WTC11 (cell line): Measurements from ENCODE around the gene PTPRN2. TPM values are rescaled to one million over a fixed set of nuclear protein-coding genes. Genes with fewer than 3 reads are reported as not detected.

Experiments
- ATAC-seq: fragments of 200-7000 bp; cut with Tn5 transposase; 2 replicates; pipeline ENCODE4 v1.10.0; 2021; ENCODE audit warnings: mild to moderate bottlenecking, moderate library complexity
- CTCF ChIA-PET: fragments of 300-600 bp; sonication (Branson Sonifier 250); formaldehyde crosslinking; loops from one replicate; lab custom pipeline; 2021; ENCODE audit warnings: antibody characterized with exemption; lab: Charles Lee
- POLR2A ChIA-PET: fragments of 350-600 bp; sonication (Branson Sonifier 250); formaldehyde crosslinking; loops from one replicate; lab custom pipeline; 2021; ENCODE audit warnings: antibody characterized with exemption; lab: Charles Lee
- DNase-seq: peaks from one replicate; pipeline ENCODE4 v3.0.0; 2021; ENCODE audit warnings: low spot score
- H3K27ac Mint-ChIP-seq: 2 replicates; pipeline ENCODE4 v1.8.0; 2021; ENCODE audit warnings: mixed read lengths
- H3K27me3 Mint-ChIP-seq: 2 replicates; pipeline ENCODE4 v1.8.0; 2021; ENCODE audit warnings: low read depth, mild to moderate bottlenecking, moderate library complexity, mixed read lengths
- H3K36me3 Mint-ChIP-seq: 2 replicates; pipeline ENCODE4 v1.8.0; 2021; ENCODE audit warnings: mixed read lengths
- H3K4me1 Mint-ChIP-seq: 2 replicates; pipeline ENCODE4 v1.8.0; 2022; ENCODE audit warnings: mixed read lengths
- H3K4me3 Mint-ChIP-seq: 2 replicates; pipeline ENCODE4 v1.8.0; 2021; ENCODE audit warnings: mild to moderate bottlenecking, moderate library complexity, mixed read lengths
- H3K9me3 Mint-ChIP-seq: 2 replicates; pipeline ENCODE4 v1.8.0; 2021; ENCODE audit warnings: mixed read lengths
- CREB1 ChIP-seq: sonication (generic); formaldehyde crosslinking; IDR thresholded peaks from 2 replicates; pipeline ENCODE4 v1.8.0; 2023; ENCODE audit warnings: mild to moderate bottlenecking, missing genetic modification reagents
- CREM ChIP-seq: sonication (generic); formaldehyde crosslinking; IDR thresholded peaks from 2 replicates; pipeline ENCODE4 v1.8.1; 2022; ENCODE audit warnings: mild to moderate bottlenecking, missing genetic modification reagents, moderate library complexity
- ESRRA ChIP-seq: sonication (generic); formaldehyde crosslinking; IDR thresholded peaks from 2 replicates; pipeline ENCODE4 v1.8.1; 2022; ENCODE audit warnings: mild to moderate bottlenecking, missing genetic modification reagents, borderline replicate concordance
- FOXK1 ChIP-seq: sonication (generic); formaldehyde crosslinking; IDR thresholded peaks from 2 replicates; pipeline ENCODE4 v1.8.0; 2022; ENCODE audit warnings: mild to moderate bottlenecking, moderate library complexity, missing genetic modification reagents
- JAZF1 ChIP-seq: fragments of 250-450 bp; sonication (Bioruptor Pico); IDR thresholded peaks from 2 replicates; pipeline ENCODE4 v1.9.0; 2021; ENCODE audit warnings: moderate library complexity, mild to moderate bottlenecking, inconsistent platforms
- JUN ChIP-seq: sonication (generic); formaldehyde crosslinking; IDR thresholded peaks from 2 replicates; pipeline ENCODE4 v1.8.0; 2023; ENCODE audit warnings: mild to moderate bottlenecking, missing genetic modification reagents
- MYBL2 ChIP-seq: sonication (generic); formaldehyde crosslinking; IDR thresholded peaks from 2 replicates; pipeline ENCODE4 v1.8.1; 2023; ENCODE audit warnings: mild to moderate bottlenecking, moderate library complexity, missing genetic modification reagents
- NFATC4 ChIP-seq: fragments of 250-450 bp; sonication (Bioruptor Pico); IDR thresholded peaks from 2 replicates; pipeline ENCODE4 v1.9.0; 2021; ENCODE audit warnings: mild to moderate bottlenecking
- NFE2L1 ChIP-seq: sonication (generic); formaldehyde crosslinking; IDR thresholded peaks from 2 replicates; pipeline ENCODE4 v1.8.1; 2023; ENCODE audit warnings: missing genetic modification reagents
- PRRX2 ChIP-seq: fragments of 250-450 bp; sonication (Bioruptor Pico); IDR thresholded peaks from 2 replicates; pipeline ENCODE4 v1.8.0; 2021; ENCODE audit warnings: mild to moderate bottlenecking
- RORB ChIP-seq: fragments of 250-450 bp; sonication (Bioruptor Pico); IDR thresholded peaks from 2 replicates; pipeline ENCODE4 v1.9.0; 2021; ENCODE audit warnings: mild to moderate bottlenecking
- TCF7 ChIP-seq: sonication (generic); formaldehyde crosslinking; IDR thresholded peaks from 2 replicates; pipeline ENCODE4 v1.8.0; 2022; ENCODE audit warnings: mild to moderate bottlenecking, low read depth, missing genetic modification reagents, moderate library complexity
- TEAD1 ChIP-seq: sonication (generic); formaldehyde crosslinking; IDR thresholded peaks from 2 replicates; pipeline ENCODE4 v1.8.0; 2022; ENCODE audit warnings: mild to moderate bottlenecking, missing genetic modification reagents
- TEAD4 ChIP-seq: sonication (generic); formaldehyde crosslinking; IDR thresholded peaks from 2 replicates; pipeline ENCODE4 v1.8.0; 2022; ENCODE audit warnings: mild to moderate bottlenecking, missing genetic modification reagents
- TP53 ChIP-seq: sonication (generic); formaldehyde crosslinking; IDR thresholded peaks from 2 replicates; pipeline ENCODE4 v1.8.1; 2023; ENCODE audit warnings: mild to moderate bottlenecking, missing genetic modification reagents
- ZBTB21 ChIP-seq: sonication (generic); formaldehyde crosslinking; IDR thresholded peaks from 2 replicates; pipeline ENCODE4 v1.8.1; 2023; ENCODE audit warnings: mild to moderate bottlenecking, missing genetic modification reagents, borderline replicate concordance
- ZNF232 ChIP-seq: sonication (generic); formaldehyde crosslinking; IDR thresholded peaks from 2 replicates; pipeline ENCODE4 v1.8.0; 2022; ENCODE audit warnings: mild to moderate bottlenecking, missing genetic modification reagents
- ZNF263 ChIP-seq: sonication (generic); formaldehyde crosslinking; IDR thresholded peaks from 2 replicates; pipeline ENCODE4 v1.8.1; 2022; ENCODE audit warnings: low read depth, mild to moderate bottlenecking, moderate library complexity, missing genetic modification reagents
- ZNF396 ChIP-seq: fragments of 250-450 bp; sonication (Bioruptor Pico); IDR thresholded peaks from 2 replicates; pipeline ENCODE4 v1.8.0; 2021; ENCODE audit warnings: mild to moderate bottlenecking, moderate library complexity, borderline replicate concordance
- ZNF423 ChIP-seq: fragments of 250-450 bp; sonication (Bioruptor Pico); IDR thresholded peaks from 2 replicates; pipeline ENCODE4 v2.1.2; 2022; ENCODE audit warnings: mild to moderate bottlenecking, moderate library complexity
- ZNF671 ChIP-seq: fragments of 250-450 bp; sonication (Bioruptor Pico); IDR thresholded peaks from 2 replicates; pipeline ENCODE4 v1.8.0; 2021; ENCODE audit warnings: mild to moderate bottlenecking
- total RNA-seq: library from RNA; stranded (reverse); gene quantifications from 3 replicates; pipeline ENCODE4 v1.2.3, GENCODE V29; 2021
- TF ChIP-seq, protein P1 (sequence below): fragments of 200-600 bp; IDR thresholded peaks from 2 replicates; pipeline ENCODE4 v1.8.0; 2022; ENCODE audit warnings: antibody characterized with exemption
- TF ChIP-seq, protein P2 (sequence below): sonication (generic); formaldehyde crosslinking; IDR thresholded peaks from 2 replicates; pipeline ENCODE4 v1.8.1; 2022; ENCODE audit warnings: mild to moderate bottlenecking, missing genetic modification reagents, moderate library complexity, borderline replicate concordance
- TF ChIP-seq, protein P3 (sequence below): sonication (generic); formaldehyde crosslinking; IDR thresholded peaks from 2 replicates; pipeline ENCODE4 v1.8.0; 2023; ENCODE audit warnings: mild to moderate bottlenecking, missing genetic modification reagents
- TF ChIP-seq, protein P4 (sequence below): sonication (generic); formaldehyde crosslinking; IDR thresholded peaks from 2 replicates; pipeline ENCODE4 v1.8.0; 2022; ENCODE audit warnings: mild to moderate bottlenecking, missing genetic modification reagents

PTPRN2 gene
- total RNA-seq, 1 experiment from 2014 or later = 4.7 TPM

DNA sequence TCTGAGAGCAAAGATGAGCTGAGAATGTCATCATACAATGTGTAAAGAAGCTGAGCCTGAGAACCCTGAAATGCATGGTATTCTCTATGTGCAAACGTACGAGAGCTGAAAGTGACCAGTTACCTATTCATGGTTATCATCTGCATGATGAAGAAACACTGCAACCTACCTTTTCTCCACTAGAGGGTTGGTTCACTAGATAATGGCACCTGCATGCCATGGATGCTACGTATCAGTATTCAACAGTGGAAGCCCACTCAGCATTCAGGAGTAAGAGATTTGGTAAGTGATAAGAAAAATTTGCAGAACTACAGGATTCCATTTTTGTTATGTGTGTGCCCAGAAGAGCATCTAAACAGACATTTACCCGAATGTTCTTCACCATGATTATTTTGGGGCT, 145.4 kb downstream of the PTPRN2 start:
- Mint-ChIP-seq H3K27ac (peak overlapping the region; percentile 23), H3K36me3 (peaks cover 12% of the 10 kb centered on the region), H3K4me1 (peaks cover 30% of the 10 kb centered on the region), H3K27me3 (no peaks in the 10 kb centered on the region), H3K4me3 (no peak overlapping the region), H3K9me3 (peaks cover 24% of the 10 kb centered on the region)
- no peak for ATAC-seq
- ChIA-PET CTCF (interaction anchor here (0.5 to 1.0 kb wide), 3 partner anchors 10 to 28 kb away, joined by 3 to 4 read pairs (median 4); no protein-coding TSS in a partner anchor), POLR2A (no interaction called here)
- TF ChIP-seq, protein P1, sequence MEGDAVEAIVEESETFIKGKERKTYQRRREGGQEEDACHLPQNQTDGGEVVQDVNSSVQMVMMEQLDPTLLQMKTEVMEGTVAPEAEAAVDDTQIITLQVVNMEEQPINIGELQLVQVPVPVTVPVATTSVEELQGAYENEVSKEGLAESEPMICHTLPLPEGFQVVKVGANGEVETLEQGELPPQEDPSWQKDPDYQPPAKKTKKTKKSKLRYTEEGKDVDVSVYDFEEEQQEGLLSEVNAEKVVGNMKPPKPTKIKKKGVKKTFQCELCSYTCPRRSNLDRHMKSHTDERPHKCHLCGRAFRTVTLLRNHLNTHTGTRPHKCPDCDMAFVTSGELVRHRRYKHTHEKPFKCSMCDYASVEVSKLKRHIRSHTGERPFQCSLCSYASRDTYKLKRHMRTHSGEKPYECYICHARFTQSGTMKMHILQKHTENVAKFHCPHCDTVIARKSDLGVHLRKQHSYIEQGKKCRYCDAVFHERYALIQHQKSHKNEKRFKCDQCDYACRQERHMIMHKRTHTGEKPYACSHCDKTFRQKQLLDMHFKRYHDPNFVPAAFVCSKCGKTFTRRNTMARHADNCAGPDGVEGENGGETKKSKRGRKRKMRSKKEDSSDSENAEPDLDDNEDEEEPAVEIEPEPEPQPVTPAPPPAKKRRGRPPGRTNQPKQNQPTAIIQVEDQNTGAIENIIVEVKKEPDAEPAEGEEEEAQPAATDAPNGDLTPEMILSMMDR = peak; percentile 43; the same call in 1 of the 2 replicates
- no peak for TF ChIP-seq ZBTB21 (CRISPR knock-in tag)
- no peak for DNase-seq

DNA sequence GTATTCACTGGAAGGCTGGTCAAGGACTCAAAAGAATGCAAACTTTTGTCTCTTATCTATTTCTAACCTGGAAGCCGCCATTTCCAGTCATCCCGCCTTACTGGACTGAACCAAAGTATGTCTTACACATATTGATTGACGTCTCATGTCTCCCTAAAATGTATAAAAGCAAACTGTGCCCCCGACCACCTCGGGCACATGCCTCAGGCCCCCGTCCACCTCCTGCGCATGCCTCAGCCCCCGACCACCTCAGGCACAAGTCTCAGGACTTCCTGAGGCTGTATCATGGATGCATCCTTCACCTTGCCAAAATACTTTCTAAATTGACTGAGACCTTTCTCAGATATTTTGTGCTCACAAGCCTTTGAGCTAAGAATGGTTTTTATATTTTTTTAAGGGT, 148.6 kb downstream of the PTPRN2 start:
- Mint-ChIP-seq H3K36me3 (peaks cover 16% of the 10 kb centered on the region), H3K4me1 (peaks cover 30% of the 10 kb centered on the region), H3K27ac (peak overlapping the region; percentile 66; the same call in 1 of the 2 replicates), H3K27me3 (no peaks in the 10 kb centered on the region; the same call in 1 of the 2 replicates), H3K9me3 (peaks cover 39% of the 10 kb centered on the region), H3K4me3 (no peak overlapping the region)
- ChIA-PET POLR2A (no interaction called here), CTCF (no interaction called here)
- no peak for ATAC-seq
- no peak for DNase-seq
- no peak for TF ChIP-seq ZNF232 (CRISPR knock-in tag)
- no peak for TF ChIP-seq TP53 (CRISPR knock-in tag)
- TF ChIP-seq, protein P2, sequence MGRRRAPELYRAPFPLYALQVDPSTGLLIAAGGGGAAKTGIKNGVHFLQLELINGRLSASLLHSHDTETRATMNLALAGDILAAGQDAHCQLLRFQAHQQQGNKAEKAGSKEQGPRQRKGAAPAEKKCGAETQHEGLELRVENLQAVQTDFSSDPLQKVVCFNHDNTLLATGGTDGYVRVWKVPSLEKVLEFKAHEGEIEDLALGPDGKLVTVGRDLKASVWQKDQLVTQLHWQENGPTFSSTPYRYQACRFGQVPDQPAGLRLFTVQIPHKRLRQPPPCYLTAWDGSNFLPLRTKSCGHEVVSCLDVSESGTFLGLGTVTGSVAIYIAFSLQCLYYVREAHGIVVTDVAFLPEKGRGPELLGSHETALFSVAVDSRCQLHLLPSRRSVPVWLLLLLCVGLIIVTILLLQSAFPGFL (CRISPR knock-in tag) = no peak
- TF ChIP-seq FOXK1 (CRISPR knock-in tag) = no peak
- TF ChIP-seq ZNF671 (CRISPR knock-in tag) = no peak
- TF ChIP-seq TEAD4 = no peak
- TF ChIP-seq NFATC4 (CRISPR knock-in tag) = no peak
- no peak for TF ChIP-seq ZNF423 (CRISPR knock-in tag)
- TF ChIP-seq JAZF1 = no peak
- no peak for TF ChIP-seq ZNF263
- no peak for TF ChIP-seq JUN
- TF ChIP-seq CREB1 (CRISPR knock-in tag) = no peak
- no peak for TF ChIP-seq ESRRA (CRISPR knock-in tag)
- TF ChIP-seq CREM (CRISPR knock-in tag) = no peak
- TF ChIP-seq ZNF396 (CRISPR knock-in tag) = no peak
- no peak for TF ChIP-seq MYBL2 (CRISPR knock-in tag)
- TF ChIP-seq NFE2L1 (CRISPR knock-in tag) = no peak
- TF ChIP-seq, all 79 proteins: peak for 0

DNA sequence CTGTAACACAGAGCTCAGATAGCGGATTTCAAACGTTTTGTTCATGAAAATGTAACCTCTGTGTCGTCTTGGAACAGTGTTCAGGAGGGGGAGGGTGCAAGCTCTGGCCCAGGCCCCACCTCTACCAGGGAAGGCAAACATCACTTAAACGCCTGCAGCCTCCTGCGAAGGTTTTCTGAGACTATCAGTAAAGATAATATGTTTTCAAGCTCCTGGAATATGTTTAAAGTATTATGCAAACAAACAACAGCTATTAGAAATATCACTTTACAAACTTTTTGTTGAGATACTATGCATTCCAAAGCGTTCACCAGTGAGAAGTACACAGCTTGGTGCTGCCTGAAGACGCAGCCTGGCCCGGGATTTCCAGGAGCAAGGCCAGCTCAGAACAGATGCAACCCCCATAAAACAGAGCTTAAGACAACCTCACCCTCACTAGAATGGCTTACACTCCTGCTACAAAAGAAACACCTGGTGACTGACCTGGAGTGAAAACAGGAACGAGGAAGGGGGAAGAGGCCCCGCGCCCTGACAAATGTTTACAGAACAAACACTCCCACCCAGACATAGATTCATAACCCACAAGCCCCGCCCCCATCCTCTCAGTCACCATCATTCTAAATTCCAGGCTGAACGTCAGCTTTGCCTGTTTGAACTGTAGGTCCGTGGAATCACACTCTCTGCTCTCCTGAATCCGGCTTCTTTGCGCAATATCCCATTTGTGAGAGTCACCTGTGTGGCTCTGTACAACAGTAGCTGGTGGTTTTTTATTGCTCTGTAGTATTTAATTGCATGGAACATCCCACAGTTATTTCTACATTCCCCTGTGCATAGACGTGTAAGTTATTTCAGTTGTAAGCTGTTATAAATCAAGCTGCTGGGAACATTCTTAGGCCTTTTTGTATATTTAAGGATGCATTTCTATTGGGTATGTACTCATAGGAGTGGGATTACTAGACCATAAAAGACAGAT, 155.0 kb downstream of the PTPRN2 start:
- CTCF ChIA-PET = interaction anchor here (1.2 kb wide), 2 partner anchors 10 to 36 kb away, joined by 3 to 4 read pairs; no protein-coding TSS in a partner anchor
- peaks cover 13% of the 10 kb centered on the region for H3K4me1 Mint-ChIP-seq
- POLR2A ChIA-PET = no interaction called here
- H3K36me3 Mint-ChIP-seq = peaks cover 4% of the 10 kb centered on the region; the same call in 1 of the 2 replicates
- H3K27me3 Mint-ChIP-seq = no peaks in the 10 kb centered on the region; the same call in 1 of the 2 replicates
- DNase-seq (no peak), ATAC-seq (no peak; the same call in 1 of the 2 replicates)
- H3K9me3 Mint-ChIP-seq = peaks cover 28% of the 10 kb centered on the region
- no peak overlapping the region for H3K27ac Mint-ChIP-seq
- no peak overlapping the region for H3K4me3 Mint-ChIP-seq
- TF ChIP-seq ZNF671 (CRISPR knock-in tag) = no peak
- no peak for TF ChIP-seq TCF7 (CRISPR knock-in tag)
- TF ChIP-seq RORB (CRISPR knock-in tag) = no peak
- no peak for TF ChIP-seq ZNF232 (CRISPR knock-in tag)
- no peak for TF ChIP-seq PRRX2 (CRISPR knock-in tag)
- TF ChIP-seq, protein P3, sequence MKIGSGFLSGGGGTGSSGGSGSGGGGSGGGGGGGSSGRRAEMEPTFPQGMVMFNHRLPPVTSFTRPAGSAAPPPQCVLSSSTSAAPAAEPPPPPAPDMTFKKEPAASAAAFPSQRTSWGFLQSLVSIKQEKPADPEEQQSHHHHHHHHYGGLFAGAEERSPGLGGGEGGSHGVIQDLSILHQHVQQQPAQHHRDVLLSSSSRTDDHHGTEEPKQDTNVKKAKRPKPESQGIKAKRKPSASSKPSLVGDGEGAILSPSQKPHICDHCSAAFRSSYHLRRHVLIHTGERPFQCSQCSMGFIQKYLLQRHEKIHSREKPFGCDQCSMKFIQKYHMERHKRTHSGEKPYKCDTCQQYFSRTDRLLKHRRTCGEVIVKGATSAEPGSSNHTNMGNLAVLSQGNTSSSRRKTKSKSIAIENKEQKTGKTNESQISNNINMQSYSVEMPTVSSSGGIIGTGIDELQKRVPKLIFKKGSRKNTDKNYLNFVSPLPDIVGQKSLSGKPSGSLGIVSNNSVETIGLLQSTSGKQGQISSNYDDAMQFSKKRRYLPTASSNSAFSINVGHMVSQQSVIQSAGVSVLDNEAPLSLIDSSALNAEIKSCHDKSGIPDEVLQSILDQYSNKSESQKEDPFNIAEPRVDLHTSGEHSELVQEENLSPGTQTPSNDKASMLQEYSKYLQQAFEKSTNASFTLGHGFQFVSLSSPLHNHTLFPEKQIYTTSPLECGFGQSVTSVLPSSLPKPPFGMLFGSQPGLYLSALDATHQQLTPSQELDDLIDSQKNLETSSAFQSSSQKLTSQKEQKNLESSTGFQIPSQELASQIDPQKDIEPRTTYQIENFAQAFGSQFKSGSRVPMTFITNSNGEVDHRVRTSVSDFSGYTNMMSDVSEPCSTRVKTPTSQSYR = no peak
- TF ChIP-seq, protein P4, sequence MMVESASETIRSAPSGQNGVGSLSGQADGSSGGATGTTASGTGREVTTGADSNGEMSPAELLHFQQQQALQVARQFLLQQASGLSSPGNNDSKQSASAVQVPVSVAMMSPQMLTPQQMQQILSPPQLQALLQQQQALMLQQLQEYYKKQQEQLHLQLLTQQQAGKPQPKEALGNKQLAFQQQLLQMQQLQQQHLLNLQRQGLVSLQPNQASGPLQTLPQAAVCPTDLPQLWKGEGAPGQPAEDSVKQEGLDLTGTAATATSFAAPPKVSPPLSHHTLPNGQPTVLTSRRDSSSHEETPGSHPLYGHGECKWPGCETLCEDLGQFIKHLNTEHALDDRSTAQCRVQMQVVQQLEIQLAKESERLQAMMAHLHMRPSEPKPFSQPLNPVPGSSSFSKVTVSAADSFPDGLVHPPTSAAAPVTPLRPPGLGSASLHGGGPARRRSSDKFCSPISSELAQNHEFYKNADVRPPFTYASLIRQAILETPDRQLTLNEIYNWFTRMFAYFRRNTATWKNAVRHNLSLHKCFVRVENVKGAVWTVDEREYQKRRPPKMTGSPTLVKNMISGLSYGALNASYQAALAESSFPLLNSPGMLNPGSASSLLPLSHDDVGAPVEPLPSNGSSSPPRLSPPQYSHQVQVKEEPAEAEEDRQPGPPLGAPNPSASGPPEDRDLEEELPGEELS (CRISPR knock-in tag) = no peak
- TF ChIP-seq TEAD1 = no peak
